Measurements from ENCODE around the gene BARHL1. TPM values are rescaled to one million over a fixed set of nuclear protein-coding genes. Genes with fewer than 3 reads are reported as not detected.

BARHL1 gene
- polyA plus RNA-seq, 1 of the 3 experiments (the other 2 are of a cell fraction) = not detected

DNA sequence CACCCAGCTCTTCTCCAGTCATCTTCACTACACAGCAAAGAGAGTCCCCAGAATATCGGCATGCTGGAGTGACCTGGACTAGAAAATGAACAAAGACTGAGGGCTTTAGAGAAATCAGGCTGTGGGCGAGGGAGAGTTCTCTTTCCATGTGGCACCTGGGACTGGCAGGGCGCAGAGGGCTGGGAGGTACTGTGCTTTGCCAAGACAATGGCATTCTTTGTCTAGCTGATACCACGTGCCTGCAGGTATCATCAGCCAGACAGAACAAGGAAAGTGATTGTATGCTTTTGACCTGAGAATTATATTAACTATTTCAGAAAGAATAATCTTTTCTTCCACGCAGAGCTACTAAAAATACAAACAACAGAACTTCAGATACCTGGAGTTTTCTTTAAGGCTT, 56.9 kb downstream of the BARHL1 start:
- Histone ChIP-seq H3K9ac (no peak overlapping the region), H3K36me3 (replicated peaks in 1 of 2; ENCODE audit: control insufficient read depth in 1 of 2, insufficient read depth in 2 of 2, low read length in 1 of 2) (peaks cover 46 to 74% of the 10 kb centered on the region in 2 experiments), H3K4me2 (no peak overlapping the region), H3K79me2 (ENCODE audit: insufficient read depth) (no peaks in the 10 kb centered on the region), H3F3A (replicated peaks; ENCODE audit: insufficient read depth) (no peaks in the 10 kb centered on the region), H3K4me3 (ENCODE audit: low read depth in 2 of 2, low read length in 1 of 2) (no peak overlapping the region), H3K4me1 (ENCODE audit: control insufficient read depth in 1 of 2, insufficient read depth in 2 of 2, low read depth in 1 of 2, low read length in 1 of 2) (no peaks in the 10 kb centered on the region), H2AFZ (ENCODE audit: low read depth) (no peak overlapping the region), H3K9me2 (no peaks in the 10 kb centered on the region), H3K9me3 (no peaks in the 10 kb centered on the region), H3K27ac (ENCODE audit: low read depth in 2 of 2, low read length in 1 of 2) (no peak overlapping the region), H4K20me1 (ENCODE audit: insufficient read depth) (no peaks in the 10 kb centered on the region), H3K27me3 (ENCODE audit: insufficient read depth) (no peaks in the 10 kb centered on the region)
- ChIA-PET CTCF (no interaction called here), POLR2A (no interaction called here)
- WGBS (ENCODE audit: low lambda C conversion rate) = 98% methylated on average over 5 of the region's 5 CpGs
- no peak for TF ChIP-seq NFIC (IDR thresholded peaks at IDR 0.05; ENCODE audit: borderline replicate concordance)
- TF ChIP-seq FOSL2 (IDR thresholded peaks at IDR 0.05; ENCODE audit: borderline replicate concordance, low read depth) = no peak
- no peak for TF ChIP-seq REST (IDR thresholded peaks at IDR 0.05; ENCODE audit: low read depth, low read length)
- no peak for TF ChIP-seq RAD21 (IDR thresholded peaks at IDR 0.05; ENCODE audit: low read length)
- no peak for TF ChIP-seq USF2 (IDR thresholded peaks at IDR 0.05; ENCODE audit: borderline replicate concordance, low read depth, low read length)
- no peak for TF ChIP-seq MEF2A (IDR thresholded peaks at IDR 0.05; ENCODE audit: borderline replicate concordance, low read depth)
- TF ChIP-seq YY1 (IDR thresholded peaks at IDR 0.05; ENCODE audit: low read depth) = no peak
- no peak for TF ChIP-seq JUND (IDR thresholded peaks at IDR 0.05)
- no peak for DNase-seq

Other genes with a start within 250 kb of the BARHL1 start
- gene SETX, start 227.6 kb upstream of the BARHL1 start, polyA plus RNA-seq (2012; rRNA removed) = 12.3 and 15.0 TPM in 2 replicates
- gene TTF1, start 175.8 kb upstream of the BARHL1 start, polyA plus RNA-seq (2012; rRNA removed) = 11.9 and 12.1 TPM in 2 replicates
- gene CFAP77, start 172.4 kb upstream of the BARHL1 start, polyA plus RNA-seq (2012; rRNA removed) = 0.67 and 1.1 TPM in 2 replicates
- 13.9 and 17.3 TPM in 2 replicates for gene DDX31, start 87.4 kb downstream of the BARHL1 start, polyA plus RNA-seq (2012; rRNA removed)
- gene GTF3C4, start 87.9 kb downstream of the BARHL1 start, polyA plus RNA-seq (2012; rRNA removed) = 2.8 and 3.6 TPM in 2 replicates

Data from SK-N-SH (cell line).